Esophagus squamous epithelium (tissue), 4 donors: ENCODE data around the gene RGS6.

Experiments
- CTCF ChIP-seq, 6 experiments: fragments of 450-650 bp in 4 of 6; fragments of 200-600 bp in 2 of 6; sonication (generic) in 2 of 6; IDR thresholded peaks; one replicate each; pipeline ENCODE4 v1.5.1; 2016 to 2019; ENCODE audit warnings: antibody characterized with exemption in 6 of 6, mild to moderate bottlenecking in 4 of 6, moderate library complexity in 4 of 6
- POLR2A ChIP-seq, 4 donors: fragments of 450-650 bp; IDR thresholded peaks; one replicate each; pipeline ENCODE4 v1.6.1; 2017; ENCODE audit warnings: antibody characterized with exemption in 4 of 4, mild to moderate bottlenecking in 4 of 4, moderate library complexity in 3 of 4

- TF ChIP-seq CTCF (IDR thresholded peaks at IDR 0.05), result no peak
- TF ChIP-seq POLR2A (IDR thresholded peaks at IDR 0.05), result no peak
Measured at GRCh38 chr14:71988939-71989338, 56.7 kb downstream of the RGS6 start.
